NCI-H2107 treated with DMSO at 0.1 percent for 48 hours (cell line): ENCODE results near the gene UNC45B.
"Not testable (repeated sequence)": the region's sequence is repeated elsewhere in the genome, so short reads cannot be mapped to it uniquely, and the experiment has no call there.

ENCODE experiments used
- DNase-seq: peaks from one replicate; lab custom pipeline; 2025; ENCODE audit not compliant: unreplicated experiment; lab: John Stamatoyannopoulos, UW

UNC45B gene

GRCh38 chr17:35147375-35147905 lies at the start of gene UNC45B:
Gene UNC45B (plus strand): TSS chr17:35147817. CDS start chr17:35148264, 447 bp downstream.
- DNase-seq, result no peak

DNA sequence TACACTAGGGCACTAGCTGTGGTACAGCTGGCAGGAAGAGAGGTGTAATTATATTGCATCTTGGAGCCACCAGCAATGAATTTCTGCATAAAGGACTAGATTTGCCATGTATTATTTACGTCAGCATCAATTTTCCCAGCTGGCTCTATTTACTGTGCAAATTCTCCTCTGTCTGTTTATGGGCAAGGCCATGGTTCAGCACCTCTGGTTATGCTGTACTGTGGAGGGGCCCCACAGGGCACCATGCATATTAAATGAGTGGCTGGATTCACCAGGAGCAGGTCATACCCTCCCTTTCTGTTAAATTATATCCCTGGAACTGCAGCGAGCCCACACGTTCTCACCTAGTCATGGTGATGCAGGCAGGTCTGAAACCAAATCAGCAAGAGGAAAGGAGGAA lies 47.7 kb upstream of the UNC45B start:
- DNase-seq, result no peak

- no peak for DNase-seq
These were observed 46.6 kb upstream of the UNC45B start for GRCh38 chr17:35101036-35101435.

DNA sequence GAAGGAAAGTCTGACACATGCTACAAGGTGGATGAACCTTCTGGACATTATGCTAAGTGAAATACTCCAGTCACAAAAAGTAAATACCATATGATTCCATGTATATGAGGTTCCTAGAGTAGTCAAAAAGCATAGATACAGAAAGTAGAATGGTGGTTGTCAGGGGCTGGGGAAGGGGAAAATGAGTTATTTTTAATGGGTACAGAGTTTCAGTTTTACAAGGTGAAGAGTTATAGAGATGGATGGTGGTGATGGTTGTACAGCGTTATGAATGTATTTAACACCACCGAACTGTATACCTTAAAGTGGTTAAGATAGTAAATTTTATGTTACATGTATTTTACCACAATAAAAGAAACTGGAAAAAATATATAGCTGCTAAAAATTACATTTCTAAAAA lies 45.9 kb upstream of the UNC45B start:
- no peak for DNase-seq

DNA sequence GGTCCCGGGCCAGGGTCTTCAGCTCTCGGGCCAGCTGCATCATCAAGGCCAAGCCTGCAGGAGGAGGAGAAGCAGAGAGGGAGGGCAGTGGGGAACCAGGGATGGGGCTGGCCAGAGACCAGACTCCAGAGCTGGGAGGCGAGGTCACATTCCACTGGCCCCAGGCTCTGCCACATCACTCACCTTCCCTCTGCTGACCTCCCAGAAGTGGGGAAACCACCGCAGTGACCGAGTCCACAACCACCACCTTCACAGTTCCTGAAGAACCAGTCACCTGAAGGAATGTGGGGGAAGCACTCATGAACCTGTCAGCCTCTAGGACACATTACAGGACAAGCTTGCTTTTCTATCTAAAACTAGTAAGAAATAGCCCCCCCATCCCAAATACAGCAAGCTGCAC lies 44.3 kb upstream of the UNC45B start:
- DNase-seq, result no peak

GRCh38 chr17:35104844-35105450 lies 42.7 kb upstream of the UNC45B start:
- DNase-seq, result no peak

GRCh38 chr17:35110791-35111190 lies 36.8 kb upstream of the UNC45B start:
- DNase-seq, result not testable (repeated sequence)

DNA sequence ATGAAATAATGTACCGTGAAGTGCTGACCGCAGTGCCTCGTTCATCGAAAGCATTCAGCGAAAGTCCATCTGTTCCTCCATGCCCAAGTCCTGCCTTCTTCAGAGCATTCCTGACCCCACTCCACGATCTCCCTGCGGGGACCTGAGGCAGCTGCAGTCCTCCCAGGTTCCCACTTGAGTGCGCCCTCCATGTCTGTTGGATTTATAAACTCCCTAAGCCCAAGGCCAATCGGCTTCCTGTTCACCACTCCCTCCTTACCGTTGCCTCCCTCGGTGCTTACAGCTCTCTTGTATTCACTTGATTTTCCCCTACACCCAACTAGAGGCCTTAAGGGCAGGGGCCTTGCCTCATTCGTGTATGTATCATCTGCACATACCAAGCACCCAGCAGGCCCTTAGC lies 30.8 kb upstream of the UNC45B start:
- no peak for DNase-seq

- peak; percentile 27 for DNase-seq
These were observed 29.6 kb upstream of the UNC45B start for GRCh38 chr17:35117984-35118383.

DNA sequence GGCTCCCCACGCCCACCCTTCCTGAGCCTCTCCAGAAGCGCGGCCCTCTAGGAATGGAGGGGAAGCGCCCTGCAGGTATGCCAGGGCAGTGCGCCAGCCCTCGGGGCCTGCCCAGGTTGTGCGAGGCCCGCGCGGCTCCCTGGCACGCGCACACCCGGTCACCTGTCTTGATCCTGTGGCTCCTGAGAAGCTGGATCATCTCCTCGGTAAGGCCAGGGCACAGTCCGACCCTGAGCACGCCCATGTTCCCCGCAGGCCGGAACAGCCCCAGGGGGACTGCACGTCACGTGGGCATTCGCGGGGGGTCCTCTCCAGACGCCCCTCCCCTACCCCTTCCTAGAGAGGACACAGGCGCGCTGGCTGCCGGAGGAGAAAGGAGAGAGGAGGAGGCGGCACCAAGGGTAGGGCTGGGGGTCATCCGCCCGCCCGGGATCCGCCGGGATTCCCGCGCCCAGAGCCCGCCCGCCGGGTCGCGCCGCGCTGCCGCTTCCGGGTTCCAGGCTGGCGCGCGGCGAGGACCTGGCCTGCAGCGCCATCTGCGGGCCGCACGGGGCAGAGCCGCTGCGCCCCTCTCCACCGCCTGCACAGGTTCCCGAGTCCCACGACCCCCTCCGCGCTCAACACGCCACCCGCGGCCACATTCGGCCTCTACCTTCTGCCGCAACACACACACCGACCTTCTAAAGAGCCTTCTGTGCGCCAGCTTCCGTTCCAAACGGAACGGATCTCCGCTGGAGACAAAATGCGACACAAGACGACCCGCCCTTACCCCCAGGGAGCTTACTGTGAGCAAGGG lies 28.0 kb upstream of the UNC45B start, which contains the start of gene RAD51D:
Gene RAD51D (minus strand): TSS at position 491 of the 796 bp plus-strand sequence. CDS start 247 bp downstream, at position 244.
- DNase-seq, result peak; percentile 50

DNA sequence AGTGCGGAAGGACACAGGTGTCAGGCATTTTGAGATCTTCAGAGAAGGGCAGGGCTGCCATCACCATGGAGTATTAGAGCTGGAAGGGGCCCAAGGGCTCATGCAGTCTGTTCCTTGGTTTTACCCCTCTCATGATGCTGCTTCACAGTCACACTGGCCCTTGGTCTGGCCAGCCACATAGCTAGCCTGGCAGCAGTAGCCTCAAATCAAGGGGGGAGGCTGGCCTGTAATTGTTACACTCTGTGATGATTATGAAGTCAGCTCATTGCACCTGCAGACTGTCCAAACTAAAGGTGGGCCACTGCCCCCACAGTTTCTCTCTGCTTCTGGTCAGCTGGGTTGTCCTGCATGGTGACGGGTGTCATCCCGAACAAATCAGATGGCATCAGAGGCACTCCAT lies 26.3 kb upstream of the UNC45B start, which contains the start of gene FNDC8:
Gene FNDC8 (plus strand): TSS at position 301 of the 400 bp plus-strand sequence. CDS start 79 bp downstream, at position 380.
- DNase-seq, result no peak

- DNase-seq, result no peak
These were observed 19.7 kb upstream of the UNC45B start for GRCh38 chr17:35127751-35128514.

DNA sequence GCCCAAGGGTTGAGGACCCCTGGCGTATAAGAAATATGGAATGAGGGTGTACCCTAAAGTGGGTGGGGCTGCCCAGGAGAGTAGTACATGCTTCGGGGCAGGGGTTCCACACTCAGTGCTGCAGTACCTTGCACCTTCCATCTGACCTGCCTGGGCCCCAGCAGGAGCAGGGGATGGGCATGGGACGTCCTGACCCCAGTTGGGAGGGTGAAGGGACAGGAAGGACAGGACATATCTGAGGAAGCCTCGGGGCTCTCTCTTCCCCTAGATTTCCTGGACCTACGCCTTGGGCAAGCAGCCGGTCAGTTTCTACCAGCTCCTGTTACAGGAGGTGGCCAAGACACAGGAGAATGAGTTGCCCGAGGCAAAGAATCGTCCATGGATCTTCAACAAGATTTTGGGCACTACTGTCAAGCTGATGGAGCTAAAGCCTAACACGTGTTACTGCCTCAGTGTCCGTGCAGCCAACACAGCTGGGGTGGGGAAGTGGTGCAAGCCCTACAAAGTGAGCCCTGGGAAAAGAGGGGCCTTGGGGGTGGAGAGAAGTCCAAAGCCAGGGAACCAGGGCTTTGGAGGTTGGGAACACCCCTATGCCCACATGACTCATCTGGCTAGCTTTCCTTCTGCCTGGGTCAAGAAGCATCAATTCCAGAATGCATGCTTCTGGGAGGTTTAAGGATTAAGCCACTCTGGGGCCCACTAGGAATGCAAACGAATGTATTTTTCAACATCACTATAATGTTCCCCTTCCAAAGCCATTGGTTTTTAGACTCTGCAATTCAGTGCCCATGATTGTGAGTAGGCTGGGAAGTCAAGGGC lies 18.3 kb upstream of the UNC45B start:
- no peak for DNase-seq

DNA sequence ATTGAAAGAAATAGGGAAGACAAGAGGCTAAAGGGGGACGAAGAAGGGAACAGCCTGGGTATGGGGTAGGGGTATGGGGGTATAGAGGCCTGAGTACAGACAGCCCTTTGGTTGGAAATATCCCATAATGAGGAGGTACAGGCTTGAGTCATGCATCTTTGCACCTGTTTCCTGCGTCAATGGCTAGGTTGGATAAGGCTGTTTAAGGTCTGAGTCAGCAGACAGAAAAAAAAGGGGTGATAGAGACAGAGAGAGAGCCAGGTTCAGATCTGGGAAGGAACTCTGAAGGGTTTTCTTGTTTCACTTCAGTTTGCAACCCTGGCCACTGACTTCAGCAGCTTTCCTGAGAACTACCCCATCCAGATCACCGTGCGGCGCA lies 17.7 kb upstream of the UNC45B start:
- DNase-seq, result no peak

DNA sequence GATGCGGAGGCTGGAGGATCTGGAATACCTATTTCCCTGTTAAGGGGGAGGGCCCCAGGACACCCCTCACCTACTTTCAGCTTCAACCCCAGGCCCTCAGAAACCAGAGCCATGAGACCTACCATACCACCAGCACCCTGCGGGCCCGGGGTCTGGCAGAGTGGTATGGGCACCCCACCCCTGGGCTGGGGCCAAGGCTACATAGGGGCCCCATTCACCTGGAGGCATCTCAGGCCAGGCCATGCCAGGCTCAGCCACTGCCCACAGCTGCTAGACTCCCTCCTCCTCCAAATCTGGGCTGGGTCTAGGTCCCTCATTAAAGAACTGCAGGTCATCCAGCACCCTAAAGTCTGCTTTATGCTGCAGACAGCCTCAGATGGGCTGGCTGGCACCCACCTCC lies 17.2 kb upstream of the UNC45B start:
- no peak for DNase-seq

- no peak for DNase-seq
These were observed 15.5 kb upstream of the UNC45B start for GRCh38 chr17:35132099-35132498.

DNA sequence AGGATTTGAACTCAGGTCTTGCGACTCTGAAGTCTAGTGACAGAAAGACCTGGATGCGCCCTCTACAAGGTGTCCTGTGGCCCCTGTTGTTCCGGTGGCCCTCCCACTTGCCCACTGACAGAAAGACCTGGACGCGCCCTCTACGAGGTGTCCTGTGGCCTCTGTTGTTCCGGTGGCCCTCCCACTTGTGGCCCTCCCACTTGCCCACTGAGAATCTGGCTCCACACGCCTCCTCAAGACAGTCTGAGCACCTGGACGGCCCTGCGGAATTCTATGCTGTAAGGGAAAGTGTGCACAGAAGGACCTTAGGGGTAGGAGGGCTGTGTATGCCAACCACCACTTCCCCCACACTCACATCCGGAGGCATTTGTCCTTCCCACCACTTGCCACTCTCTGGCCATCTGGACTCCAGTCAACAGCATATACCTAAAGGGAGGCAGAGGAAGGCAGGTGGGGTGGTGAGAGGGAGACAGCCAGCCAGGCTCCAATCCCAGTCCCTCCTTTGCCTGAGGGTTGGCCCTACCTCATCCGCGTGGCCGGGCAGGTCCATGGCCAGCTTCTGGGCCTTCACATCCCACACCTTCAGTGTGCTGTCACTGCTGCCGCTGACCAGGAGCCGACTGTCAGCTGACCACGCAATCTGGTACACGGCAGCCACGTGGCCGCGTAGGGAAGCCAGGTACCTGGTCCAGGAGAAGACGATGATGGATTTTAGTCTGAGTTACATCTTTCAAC lies 14.6 kb upstream of the UNC45B start:
- no peak for DNase-seq

DNA sequence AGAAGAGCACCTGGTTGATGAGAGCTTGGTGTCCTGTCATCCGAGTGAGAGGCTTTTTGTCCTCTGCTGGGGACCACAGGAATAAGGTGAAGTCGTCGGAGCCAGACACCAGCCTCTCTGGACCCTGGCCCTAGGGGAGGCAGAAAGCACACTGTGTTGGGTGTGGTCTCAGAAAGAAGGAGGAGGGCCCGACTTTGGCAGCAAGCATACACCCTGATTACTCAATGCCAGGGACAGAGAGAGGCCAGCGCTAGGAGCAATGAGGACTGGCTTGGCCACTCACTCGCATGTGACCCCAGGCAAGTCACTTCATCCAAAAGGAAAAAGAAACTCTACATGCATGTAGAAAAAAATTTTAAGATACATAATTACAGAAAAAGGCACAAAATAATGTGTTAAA lies 12.3 kb upstream of the UNC45B start:
- DNase-seq, result no peak

GRCh38 chr17:35138218-35138617 lies 9.4 kb upstream of the UNC45B start:
- DNase-seq, result no peak
